Upper lobe of right lung (tissue), 1 donor: ENCODE results near the gene SH2D6. TPM values are rescaled to one million over a fixed set of nuclear protein-coding genes. Genes with fewer than 3 reads are reported as not detected.

Source experiments
- ATAC-seq: fragments of 200-7000 bp; cut with Tn5 transposase; one replicate; pipeline ENCODE4 v1.9.1; 2020; ENCODE audit warnings: mild to moderate bottlenecking, moderate library complexity
- DNase-seq: peaks from one replicate; pipeline ENCODE4 v3.0.0-alpha.2; 2020
- H3K27ac ChIP-seq: fragments of 200-600 bp; one replicate; pipeline ENCODE4 v1.8.0; 2022
- H3K27me3 ChIP-seq: fragments of 200-600 bp; one replicate; pipeline ENCODE4 v1.8.0; 2022; ENCODE audit warnings: mild to moderate bottlenecking
- H3K36me3 ChIP-seq: fragments of 200-600 bp; one replicate; pipeline ENCODE4 v1.8.0; 2022
- H3K4me1 ChIP-seq: fragments of 200-600 bp; one replicate; pipeline ENCODE4 v1.8.0; 2022
- H3K4me3 ChIP-seq: fragments of 200-600 bp; one replicate; pipeline ENCODE4 v1.8.0; 2022; ENCODE audit warnings: mild to moderate bottlenecking
- H3K9me3 ChIP-seq: fragments of 200-600 bp; one replicate; pipeline ENCODE4 v1.8.0; 2022
- intact Hi-C: fragments of 100-400 bp; cut with DNase I; formaldehyde crosslinking; loops from one replicate; pipeline ENCODE4 v1.11.0; 2022
- total RNA-seq: library from RNA; stranded (reverse); fragmentation: NEBNext Ultra II Directional; extraction: Animal tissue kit (Norgen Biotek cat#: 25700); gene quantifications from one replicate; pipeline ENCODE4 v1.2.1, GENCODE V29; 2021
- TF ChIP-seq, protein P1 (sequence below): fragments of 200-600 bp; IDR thresholded peaks from one replicate; pipeline ENCODE4 v1.8.0; 2022; ENCODE audit warnings: antibody characterized with exemption
- donor health status: DM: no; HTN: yes; CAD: no; lungs with severe emphysema.

SH2D6 gene
- total RNA-seq, 1 donor from 2014 or later, result 1.0 TPM

DNA sequence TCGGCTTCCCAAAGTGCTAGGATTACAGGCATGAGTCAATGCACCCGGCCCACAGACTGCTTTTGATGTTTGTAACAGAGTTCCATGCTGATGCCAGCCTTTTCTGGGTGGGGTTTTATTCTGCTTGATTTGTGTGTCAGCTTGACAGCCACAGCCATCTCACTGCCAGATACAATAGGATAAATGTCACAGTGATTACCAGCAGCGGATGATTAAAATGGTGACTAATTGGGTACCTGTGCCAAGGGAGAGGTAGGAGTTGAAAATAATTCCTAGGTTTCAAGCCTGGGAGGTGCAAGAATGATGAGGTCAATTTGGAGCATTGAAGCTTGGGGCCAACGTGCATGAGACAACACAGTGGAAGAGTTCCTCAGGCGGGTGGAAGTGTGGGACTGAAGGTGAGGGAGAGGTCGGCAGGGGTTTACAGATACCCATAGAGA is 39.4 kb downstream of the SH2D6 start:
- intact Hi-C loops, result no loop called here
- ATAC-seq (no peak), DNase-seq (no peak)
- Histone ChIP-seq H3K4me1 (no peaks in the 10 kb centered on the region), H3K27ac (no peak overlapping the region), H3K36me3 (no peaks in the 10 kb centered on the region), H3K4me3 (no peak overlapping the region), H3K9me3 (no peaks in the 10 kb centered on the region), H3K27me3 (no peaks in the 10 kb centered on the region)
- TF ChIP-seq, protein P1, sequence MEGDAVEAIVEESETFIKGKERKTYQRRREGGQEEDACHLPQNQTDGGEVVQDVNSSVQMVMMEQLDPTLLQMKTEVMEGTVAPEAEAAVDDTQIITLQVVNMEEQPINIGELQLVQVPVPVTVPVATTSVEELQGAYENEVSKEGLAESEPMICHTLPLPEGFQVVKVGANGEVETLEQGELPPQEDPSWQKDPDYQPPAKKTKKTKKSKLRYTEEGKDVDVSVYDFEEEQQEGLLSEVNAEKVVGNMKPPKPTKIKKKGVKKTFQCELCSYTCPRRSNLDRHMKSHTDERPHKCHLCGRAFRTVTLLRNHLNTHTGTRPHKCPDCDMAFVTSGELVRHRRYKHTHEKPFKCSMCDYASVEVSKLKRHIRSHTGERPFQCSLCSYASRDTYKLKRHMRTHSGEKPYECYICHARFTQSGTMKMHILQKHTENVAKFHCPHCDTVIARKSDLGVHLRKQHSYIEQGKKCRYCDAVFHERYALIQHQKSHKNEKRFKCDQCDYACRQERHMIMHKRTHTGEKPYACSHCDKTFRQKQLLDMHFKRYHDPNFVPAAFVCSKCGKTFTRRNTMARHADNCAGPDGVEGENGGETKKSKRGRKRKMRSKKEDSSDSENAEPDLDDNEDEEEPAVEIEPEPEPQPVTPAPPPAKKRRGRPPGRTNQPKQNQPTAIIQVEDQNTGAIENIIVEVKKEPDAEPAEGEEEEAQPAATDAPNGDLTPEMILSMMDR, result no peak

GRCh38 chr2:85458601-85459563 is 40.4 kb downstream of the SH2D6 start:
- DNase-seq, result no peak
- no peak overlapping the region for H3K27ac ChIP-seq
- H3K36me3 ChIP-seq, result no peaks in the 10 kb centered on the region
- no peaks in the 10 kb centered on the region for H3K4me1 ChIP-seq
- H3K27me3 ChIP-seq, result no peaks in the 10 kb centered on the region
- H3K9me3 ChIP-seq, result no peaks in the 10 kb centered on the region
- intact Hi-C loops, result no loop called here
- ATAC-seq, result no peak
- H3K4me3 ChIP-seq, result no peak overlapping the region
- TF ChIP-seq, protein P1, result no peak

GRCh38 chr2:85459771-85460170 is 41.3 kb downstream of the SH2D6 start:
- DNase-seq, result no peak
- H3K4me3 ChIP-seq, result no peak overlapping the region
- no peak for ATAC-seq
- intact Hi-C loops, result no loop called here
- H3K4me1 ChIP-seq, result no peaks in the 10 kb centered on the region
- no peaks in the 10 kb centered on the region for H3K36me3 ChIP-seq
- TF ChIP-seq, protein P1, result no peak
- no peaks in the 10 kb centered on the region for H3K27me3 ChIP-seq
- no peak overlapping the region for H3K27ac ChIP-seq
- no peaks in the 10 kb centered on the region for H3K9me3 ChIP-seq

- intact Hi-C loops, result no loop called here
- Histone ChIP-seq H3K27me3 (no peaks in the 10 kb centered on the region), H3K9me3 (no peaks in the 10 kb centered on the region), H3K36me3 (no peaks in the 10 kb centered on the region), H3K4me1 (no peaks in the 10 kb centered on the region), H3K4me3 (no peak overlapping the region), H3K27ac (no peak overlapping the region)
- TF ChIP-seq, protein P1, result no peak
- DNase-seq, result no peak
- no peak for ATAC-seq
Observed at GRCh38 chr2:85462322-85462721, 43.8 kb downstream of the SH2D6 start.

- intact Hi-C loops, result no loop called here
- no peak overlapping the region for H3K4me3 ChIP-seq
- H3K9me3 ChIP-seq, result no peaks in the 10 kb centered on the region
- no peak overlapping the region for H3K27ac ChIP-seq
- H3K36me3 ChIP-seq, result no peaks in the 10 kb centered on the region
- no peaks in the 10 kb centered on the region for H3K27me3 ChIP-seq
- TF ChIP-seq, protein P1, result no peak
- DNase-seq, result no peak
- no peaks in the 10 kb centered on the region for H3K4me1 ChIP-seq
- ATAC-seq, result no peak
Observed at GRCh38 chr2:85468096-85468703, 49.7 kb downstream of the SH2D6 start.
